GM12801 (cell line): Measurements from ENCODE around the gene PIM1.

Source experiments
- TF ChIP-seq, protein P1 (sequence below): IDR thresholded peaks from one replicate; pipeline ENCODE4 v1.5.1; 2011; ENCODE audit warnings: control low read depth; ENCODE audit not compliant: insufficient read length; ENCODE audit errors: extremely low read depth

Gene PIM1

DNA sequence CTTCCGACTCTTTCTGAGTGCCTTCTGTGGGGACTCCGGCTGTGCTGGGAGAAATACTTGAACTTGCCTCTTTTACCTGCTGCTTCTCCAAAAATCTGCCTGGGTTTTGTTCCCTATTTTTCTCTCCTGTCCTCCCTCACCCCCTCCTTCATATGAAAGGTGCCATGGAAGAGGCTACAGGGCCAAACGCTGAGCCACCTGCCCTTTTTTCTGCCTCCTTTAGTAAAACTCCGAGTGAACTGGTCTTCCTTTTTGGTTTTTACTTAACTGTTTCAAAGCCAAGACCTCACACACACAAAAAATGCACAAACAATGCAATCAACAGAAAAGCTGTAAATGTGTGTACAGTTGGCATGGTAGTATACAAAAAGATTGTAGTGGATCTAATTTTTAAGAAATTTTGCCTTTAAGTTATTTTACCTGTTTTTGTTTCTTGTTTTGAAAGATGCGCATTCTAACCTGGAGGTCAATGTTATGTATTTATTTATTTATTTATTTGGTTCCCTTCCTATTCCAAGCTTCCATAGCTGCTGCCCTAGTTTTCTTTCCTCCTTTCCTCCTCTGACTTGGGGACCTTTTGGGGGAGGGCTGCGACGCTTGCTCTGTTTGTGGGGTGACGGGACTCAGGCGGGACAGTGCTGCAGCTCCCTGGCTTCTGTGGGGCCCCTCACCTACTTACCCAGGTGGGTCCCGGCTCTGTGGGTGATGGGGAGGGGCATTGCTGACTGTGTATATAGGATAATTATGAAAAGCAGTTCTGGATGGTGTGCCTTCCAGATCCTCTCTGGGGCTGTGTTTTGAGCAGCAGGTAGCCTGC lies 4.8 kb downstream of the PIM1 start:
- TF ChIP-seq, protein P1, sequence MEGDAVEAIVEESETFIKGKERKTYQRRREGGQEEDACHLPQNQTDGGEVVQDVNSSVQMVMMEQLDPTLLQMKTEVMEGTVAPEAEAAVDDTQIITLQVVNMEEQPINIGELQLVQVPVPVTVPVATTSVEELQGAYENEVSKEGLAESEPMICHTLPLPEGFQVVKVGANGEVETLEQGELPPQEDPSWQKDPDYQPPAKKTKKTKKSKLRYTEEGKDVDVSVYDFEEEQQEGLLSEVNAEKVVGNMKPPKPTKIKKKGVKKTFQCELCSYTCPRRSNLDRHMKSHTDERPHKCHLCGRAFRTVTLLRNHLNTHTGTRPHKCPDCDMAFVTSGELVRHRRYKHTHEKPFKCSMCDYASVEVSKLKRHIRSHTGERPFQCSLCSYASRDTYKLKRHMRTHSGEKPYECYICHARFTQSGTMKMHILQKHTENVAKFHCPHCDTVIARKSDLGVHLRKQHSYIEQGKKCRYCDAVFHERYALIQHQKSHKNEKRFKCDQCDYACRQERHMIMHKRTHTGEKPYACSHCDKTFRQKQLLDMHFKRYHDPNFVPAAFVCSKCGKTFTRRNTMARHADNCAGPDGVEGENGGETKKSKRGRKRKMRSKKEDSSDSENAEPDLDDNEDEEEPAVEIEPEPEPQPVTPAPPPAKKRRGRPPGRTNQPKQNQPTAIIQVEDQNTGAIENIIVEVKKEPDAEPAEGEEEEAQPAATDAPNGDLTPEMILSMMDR, result no peak

DNA sequence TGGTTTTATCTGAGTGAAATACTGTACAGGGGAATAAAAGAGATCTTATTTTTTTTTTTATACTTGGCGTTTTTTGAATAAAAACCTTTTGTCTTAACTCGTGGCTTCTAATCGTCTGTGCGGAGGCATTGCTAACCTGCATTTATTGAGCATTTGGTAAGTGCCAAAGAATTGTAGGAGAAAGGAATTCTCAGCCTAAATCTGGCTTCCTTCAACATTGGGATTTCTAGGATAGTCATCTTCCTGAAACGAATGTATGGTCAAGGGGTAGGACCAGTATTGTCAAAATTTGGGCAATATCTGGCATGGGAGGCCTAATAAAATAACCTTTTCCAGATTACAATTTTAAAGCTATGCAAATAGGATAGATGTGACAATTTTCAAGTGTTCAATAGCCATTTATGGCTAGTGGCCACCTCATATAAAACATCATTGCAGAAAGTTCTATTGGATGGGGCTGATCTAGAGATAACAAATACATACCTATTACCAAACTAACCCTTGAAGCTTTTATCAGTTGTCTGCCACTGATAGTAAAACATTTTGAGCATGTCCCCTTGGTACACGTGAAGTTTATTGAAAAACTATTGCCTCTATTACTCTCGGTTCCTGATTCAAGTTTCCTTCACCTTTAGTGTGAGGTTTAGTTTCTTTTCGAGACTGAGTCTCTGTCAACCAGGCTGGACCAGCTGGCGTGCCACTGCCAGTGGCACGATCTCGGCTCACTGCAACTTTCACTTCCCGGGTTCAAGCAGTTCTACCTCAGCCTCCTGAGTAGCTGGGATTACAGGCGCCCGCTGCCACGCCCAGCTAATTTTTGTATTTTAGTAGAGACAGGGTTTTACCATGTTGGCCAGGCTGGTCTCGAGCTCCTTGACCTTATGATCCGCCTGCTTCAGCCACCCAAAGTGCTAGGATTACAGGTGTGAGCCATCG lies 5.6 kb downstream of the PIM1 start:
- TF ChIP-seq, protein P1, result no peak

DNA sequence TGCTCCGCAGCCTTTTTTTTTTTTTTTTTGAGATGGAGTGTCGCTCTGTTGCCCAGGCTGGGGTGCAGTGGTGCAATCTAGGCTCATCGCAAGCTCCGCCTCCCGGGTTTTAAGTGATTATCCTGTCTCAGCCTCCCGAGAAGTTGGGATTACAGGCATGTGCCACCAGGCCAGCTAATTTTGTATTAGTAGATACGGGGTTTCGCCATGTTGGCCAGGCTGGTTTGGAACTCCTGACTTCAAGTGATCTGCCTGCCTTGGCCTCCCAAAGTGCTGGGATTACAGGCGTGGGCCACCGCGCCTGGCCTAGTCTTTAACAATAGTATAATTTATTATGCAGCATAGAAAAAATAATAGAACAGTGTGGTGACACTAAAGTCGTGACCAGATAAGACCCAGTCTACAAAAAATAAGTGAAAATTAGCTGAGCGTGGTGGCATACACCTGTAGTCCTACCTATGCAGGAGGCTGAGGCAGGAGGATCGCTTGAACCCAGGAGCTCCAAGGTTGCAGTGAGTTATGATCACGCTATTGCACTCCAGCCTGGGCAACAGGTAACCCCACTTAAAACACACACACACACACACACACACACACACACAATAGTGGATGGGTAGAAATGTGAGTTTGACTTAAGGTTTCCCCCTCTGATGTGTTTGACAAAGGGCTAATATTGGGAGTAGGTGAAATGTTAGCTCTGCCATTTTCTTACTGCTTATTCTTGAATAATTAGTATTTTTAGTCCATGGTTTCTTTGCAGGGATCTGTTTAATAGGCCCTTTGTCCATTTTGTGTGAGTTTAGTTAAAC lies 6.5 kb downstream of the PIM1 start:
- TF ChIP-seq, protein P1, result no peak

DNA sequence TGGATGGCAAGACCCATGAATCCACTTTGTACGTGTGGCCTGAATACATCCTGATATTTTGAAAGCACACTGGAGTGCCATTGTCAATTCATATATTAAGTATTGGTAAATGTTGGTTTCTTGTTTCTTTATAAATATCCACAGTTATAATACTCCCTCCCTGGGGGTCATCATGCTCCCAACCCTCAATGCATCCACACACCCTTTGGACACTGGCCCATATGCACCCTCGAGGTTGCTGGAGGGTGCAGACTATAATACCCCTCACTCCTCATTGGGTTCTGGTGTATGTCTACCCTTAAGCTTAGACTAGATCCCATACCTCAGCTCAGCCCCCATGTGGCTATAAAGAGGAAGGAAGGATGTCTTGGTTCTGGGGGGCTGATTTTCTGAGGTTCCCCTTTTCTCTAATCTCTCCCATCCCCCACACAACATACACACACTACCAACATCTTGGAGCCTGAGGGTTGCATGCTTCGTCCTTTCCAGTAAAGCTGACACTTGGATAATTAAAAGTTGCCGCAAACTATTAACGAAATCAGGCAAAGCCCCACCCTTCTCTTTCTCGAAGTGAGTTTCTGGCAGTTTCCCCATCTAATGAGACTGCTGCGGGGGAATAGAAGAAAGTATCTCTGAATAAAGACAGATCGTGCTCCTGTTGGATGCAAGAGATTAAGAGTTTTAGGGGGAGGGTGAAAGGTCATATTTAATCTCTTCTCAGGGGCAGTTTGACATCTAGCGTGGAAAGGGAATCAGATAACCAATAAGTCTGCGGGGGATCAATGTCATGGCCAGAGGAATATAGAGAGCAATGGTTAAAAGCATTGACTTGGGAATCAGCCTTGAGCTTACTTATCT lies 7.4 kb downstream of the PIM1 start:
- TF ChIP-seq, protein P1, result no peak

DNA sequence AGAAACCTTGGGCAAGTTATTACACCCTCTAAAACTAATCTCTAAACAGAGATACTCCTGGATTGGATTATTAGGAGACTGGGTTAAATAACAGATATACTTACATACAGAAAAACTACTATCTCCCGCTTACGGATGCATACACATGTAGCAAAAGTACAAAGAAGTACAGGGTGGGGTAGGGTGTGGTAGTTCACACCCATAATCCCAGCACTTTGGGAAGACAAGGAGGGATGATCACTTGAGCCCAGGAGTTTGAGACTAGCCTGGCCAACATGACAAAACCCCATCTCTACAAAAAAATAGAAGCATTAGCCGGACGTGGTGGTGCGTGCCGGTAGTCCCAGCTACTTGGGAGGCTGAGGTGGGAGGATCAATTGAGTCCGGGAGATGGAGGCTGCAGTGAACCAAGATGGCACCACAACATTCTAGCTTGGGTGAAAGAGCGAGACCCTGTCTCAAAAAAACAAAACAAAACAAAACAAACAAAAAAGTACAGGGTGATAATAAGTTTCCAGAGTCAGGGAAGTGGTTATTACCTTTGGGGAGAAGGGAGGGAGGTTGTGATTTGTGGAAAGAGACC lies 8.1 kb downstream of the PIM1 start:
- TF ChIP-seq, protein P1, result no peak

DNA sequence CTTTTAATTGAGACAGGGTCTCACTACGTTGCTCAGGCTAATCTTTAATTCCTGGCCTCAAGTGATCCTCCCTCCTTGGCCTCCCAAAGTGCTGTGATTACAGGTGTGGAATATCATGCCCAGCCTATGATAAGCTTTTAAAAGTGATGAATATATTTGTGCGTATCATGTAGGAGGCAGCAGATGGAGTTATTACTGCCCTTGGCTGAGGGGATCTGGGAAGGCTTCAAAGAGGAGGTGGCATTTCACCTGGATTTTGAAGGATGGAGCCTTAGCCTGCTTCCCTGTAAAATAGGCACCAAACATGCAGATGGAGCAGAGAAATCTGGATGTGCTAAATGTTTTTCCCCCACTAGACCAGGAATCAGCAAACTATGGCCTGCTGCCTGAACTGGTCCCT lies 10.1 kb downstream of the PIM1 start:
- TF ChIP-seq, protein P1, result no peak
